Ishikawa (cell line): Measurements from ENCODE around the gene RPTOR.
A peak's percentile ranks its signal among the peaks of the same experiment; 100 is the strongest.

ENCODE experiments used
- CEBPB ChIP-seq: IDR thresholded peaks from 2 replicates; pipeline ENCODE4 v1.6.1; 2012
- CREB1 ChIP-seq: IDR thresholded peaks from 2 replicates; pipeline ENCODE4 v1.6.1; 2012; ENCODE audit warnings: low read depth
- EGR1 ChIP-seq: IDR thresholded peaks from 2 replicates; pipeline ENCODE4 v1.6.1; 2012
- EP300 ChIP-seq: IDR thresholded peaks from 2 replicates; pipeline ENCODE4 v1.6.1; 2012; ENCODE audit warnings: borderline replicate concordance
- FOXM1 ChIP-seq: IDR thresholded peaks from 2 replicates; pipeline ENCODE4 v1.6.1; 2012; ENCODE audit warnings: low read depth, borderline replicate concordance
- MAX ChIP-seq: IDR thresholded peaks from 2 replicates; pipeline ENCODE4 v1.6.1; 2012
- NFIC ChIP-seq: IDR thresholded peaks from 2 replicates; pipeline ENCODE4 v1.6.1; 2012
- RAD21 ChIP-seq: IDR thresholded peaks from 2 replicates; pipeline ENCODE4 v1.6.1; 2012; ENCODE audit warnings: low read depth
- TAF1 ChIP-seq: IDR thresholded peaks from 2 replicates; pipeline ENCODE4 v1.6.1; 2012; ENCODE audit warnings: low read depth, mild to moderate bottlenecking
- TCF12 ChIP-seq: IDR thresholded peaks from 2 replicates; pipeline ENCODE4 v1.6.1; 2012; ENCODE audit warnings: low read depth
- TEAD4 ChIP-seq: IDR thresholded peaks from 2 replicates; pipeline ENCODE4 v1.6.1; 2012
- YY1 ChIP-seq: IDR thresholded peaks from 2 replicates; pipeline ENCODE4 v1.6.1; 2012; ENCODE audit warnings: low read depth
- ZBTB7A ChIP-seq: IDR thresholded peaks from 2 replicates; pipeline ENCODE4 v1.6.1; 2012; ENCODE audit warnings: low read depth
- TF ChIP-seq, protein P1 (sequence below): IDR thresholded peaks from 2 replicates; pipeline ENCODE4 v1.6.1; 2012; ENCODE audit warnings: low read depth, mild to moderate bottlenecking
- TF ChIP-seq, protein P2 (sequence below): IDR thresholded peaks from 2 replicates; pipeline ENCODE4 v1.6.1; 2012

RPTOR gene

GRCh38 chr17:80986046-80986445 is 441.4 kb downstream of the RPTOR start:
- no peak for TF ChIP-seq TEAD4
- TF ChIP-seq MAX: no peak
- no peak for TF ChIP-seq CEBPB
- no peak for TF ChIP-seq EGR1
- TF ChIP-seq FOXM1: no peak
- no peak for TF ChIP-seq NFIC
- no peak for TF ChIP-seq ZBTB7A
- no peak for TF ChIP-seq CREB1

DNA sequence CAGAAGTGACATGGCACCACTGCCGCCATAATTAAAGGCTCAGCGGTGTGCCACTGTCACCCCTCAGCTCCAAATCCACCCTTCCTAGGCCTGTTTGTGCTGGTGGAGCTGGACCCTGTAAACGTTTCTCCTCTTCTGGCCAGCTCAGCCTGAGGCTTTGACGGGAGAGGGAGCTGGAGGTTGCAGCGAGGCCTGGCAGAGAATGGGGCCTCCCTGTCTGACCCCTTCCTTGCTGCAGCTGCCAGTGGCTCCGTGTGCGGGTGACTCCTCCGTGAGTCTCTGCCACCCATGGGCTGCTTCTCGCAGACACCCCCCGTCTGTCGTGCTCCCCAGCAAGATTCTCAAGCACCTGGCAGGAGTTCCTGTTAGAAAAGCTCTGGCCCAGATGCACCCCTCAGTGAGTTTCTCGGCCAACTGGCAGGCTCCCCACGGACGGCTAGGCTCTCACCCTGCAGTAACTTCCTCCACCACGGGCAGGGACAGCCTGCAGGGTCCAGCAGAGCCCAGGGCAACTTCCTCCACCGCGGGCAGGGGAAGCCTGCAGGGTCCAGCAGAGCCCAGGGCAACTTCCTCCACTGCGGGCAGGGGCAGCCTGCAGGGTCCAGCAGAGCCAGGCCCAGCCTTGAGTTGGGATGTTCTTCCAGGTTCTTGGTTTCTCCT is 442.3 kb downstream of the RPTOR start:
- TF ChIP-seq YY1 (no peak), EGR1 (no peak), CEBPB (no peak), TAF1 (no peak), TCF12 (no peak), MAX (no peak), EP300 (no peak), TEAD4 (no peak), CREB1 (no peak), ZBTB7A (no peak)
- TF ChIP-seq, protein P1, sequence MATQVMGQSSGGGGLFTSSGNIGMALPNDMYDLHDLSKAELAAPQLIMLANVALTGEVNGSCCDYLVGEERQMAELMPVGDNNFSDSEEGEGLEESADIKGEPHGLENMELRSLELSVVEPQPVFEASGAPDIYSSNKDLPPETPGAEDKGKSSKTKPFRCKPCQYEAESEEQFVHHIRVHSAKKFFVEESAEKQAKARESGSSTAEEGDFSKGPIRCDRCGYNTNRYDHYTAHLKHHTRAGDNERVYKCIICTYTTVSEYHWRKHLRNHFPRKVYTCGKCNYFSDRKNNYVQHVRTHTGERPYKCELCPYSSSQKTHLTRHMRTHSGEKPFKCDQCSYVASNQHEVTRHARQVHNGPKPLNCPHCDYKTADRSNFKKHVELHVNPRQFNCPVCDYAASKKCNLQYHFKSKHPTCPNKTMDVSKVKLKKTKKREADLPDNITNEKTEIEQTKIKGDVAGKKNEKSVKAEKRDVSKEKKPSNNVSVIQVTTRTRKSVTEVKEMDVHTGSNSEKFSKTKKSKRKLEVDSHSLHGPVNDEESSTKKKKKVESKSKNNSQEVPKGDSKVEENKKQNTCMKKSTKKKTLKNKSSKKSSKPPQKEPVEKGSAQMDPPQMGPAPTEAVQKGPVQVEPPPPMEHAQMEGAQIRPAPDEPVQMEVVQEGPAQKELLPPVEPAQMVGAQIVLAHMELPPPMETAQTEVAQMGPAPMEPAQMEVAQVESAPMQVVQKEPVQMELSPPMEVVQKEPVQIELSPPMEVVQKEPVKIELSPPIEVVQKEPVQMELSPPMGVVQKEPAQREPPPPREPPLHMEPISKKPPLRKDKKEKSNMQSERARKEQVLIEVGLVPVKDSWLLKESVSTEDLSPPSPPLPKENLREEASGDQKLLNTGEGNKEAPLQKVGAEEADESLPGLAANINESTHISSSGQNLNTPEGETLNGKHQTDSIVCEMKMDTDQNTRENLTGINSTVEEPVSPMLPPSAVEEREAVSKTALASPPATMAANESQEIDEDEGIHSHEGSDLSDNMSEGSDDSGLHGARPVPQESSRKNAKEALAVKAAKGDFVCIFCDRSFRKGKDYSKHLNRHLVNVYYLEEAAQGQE: no peak
- TF ChIP-seq, protein P2, sequence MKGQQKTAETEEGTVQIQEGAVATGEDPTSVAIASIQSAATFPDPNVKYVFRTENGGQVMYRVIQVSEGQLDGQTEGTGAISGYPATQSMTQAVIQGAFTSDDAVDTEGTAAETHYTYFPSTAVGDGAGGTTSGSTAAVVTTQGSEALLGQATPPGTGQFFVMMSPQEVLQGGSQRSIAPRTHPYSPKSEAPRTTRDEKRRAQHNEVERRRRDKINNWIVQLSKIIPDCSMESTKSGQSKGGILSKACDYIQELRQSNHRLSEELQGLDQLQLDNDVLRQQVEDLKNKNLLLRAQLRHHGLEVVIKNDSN: no peak

DNA sequence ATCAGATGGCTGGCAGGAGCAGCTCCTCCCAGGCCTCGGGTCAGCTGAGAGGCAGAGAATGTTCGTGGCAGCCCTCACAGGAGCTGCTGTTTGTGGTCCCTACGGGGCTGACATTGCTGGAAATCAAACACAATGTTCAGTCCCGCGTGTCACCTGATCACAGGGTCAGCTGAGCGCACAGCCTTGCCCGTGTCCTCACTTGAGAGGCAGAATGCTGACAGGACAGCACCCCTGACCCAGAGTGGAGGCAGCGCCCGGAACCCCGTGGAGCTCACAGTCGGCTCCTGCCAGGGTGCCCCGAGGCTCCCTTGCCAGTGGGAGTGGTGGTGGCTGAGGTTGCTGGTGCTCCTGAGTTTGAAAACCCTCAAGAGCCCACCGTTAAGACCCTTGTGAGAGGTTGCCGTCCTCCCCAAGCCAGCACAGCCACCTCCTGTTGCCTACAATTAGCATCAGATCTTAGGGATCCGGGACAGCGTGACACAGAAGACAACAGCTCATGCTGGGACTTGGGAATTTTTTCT is 443.4 kb downstream of the RPTOR start:
- TF ChIP-seq MAX (no peak), TCF12 (no peak), RAD21 (no peak)
- TF ChIP-seq, protein P2: peak; percentile 55

- TF ChIP-seq, protein P2: no peak
- TF ChIP-seq TCF12 (no peak), NFIC (no peak), EP300 (no peak), CEBPB (no peak)
Measured at GRCh38 chr17:80989586-80989913, 444.9 kb downstream of the RPTOR start.

DNA sequence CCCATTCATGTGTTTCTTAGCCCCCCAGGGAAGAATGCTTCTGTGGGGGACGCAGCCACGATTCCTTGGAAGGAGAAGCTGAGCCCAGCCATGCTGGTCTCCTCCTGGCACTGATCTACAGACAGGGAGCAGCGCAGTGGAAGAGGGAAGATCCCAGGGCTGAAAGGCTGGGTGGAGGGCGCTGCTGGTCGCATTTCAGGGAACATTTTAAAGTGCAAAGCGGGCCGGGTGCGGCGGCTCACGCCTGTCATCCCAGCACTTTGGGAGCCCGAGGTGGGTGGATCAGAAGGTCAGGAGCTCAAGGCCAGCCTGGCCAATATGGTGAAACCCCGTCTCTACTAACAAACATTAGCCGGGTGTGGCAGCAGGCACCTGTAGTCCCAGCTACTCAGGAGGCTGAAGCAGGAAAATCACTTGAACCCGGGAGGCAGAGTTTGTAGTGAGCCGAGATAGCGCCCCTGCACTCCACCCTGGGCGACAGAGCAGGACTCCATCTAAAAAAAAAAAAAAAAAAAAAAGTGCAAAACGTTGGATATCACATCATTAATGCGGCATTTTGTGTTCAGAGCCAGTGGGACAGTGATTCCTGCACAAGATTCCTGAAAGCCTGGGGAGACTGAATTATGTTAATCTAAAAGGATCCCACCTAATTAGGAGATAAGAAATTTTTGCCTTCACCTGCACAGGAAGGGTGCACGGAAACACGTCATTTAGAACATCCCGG is 446.4 kb downstream of the RPTOR start:
- no peak for TF ChIP-seq TAF1
- no peak for TF ChIP-seq YY1
- TF ChIP-seq FOXM1: no peak
- TF ChIP-seq, protein P2: no peak
- no peak for TF ChIP-seq CREB1
- TF ChIP-seq TCF12: no peak
- no peak for TF ChIP-seq TEAD4
- TF ChIP-seq, protein P1: no peak
- no peak for TF ChIP-seq NFIC
- no peak for TF ChIP-seq CEBPB
- TF ChIP-seq MAX: no peak
- TF ChIP-seq ZBTB7A: no peak
